KMS-11 (cell line): Measurements from ENCODE around the gene OR6C76.

ENCODE experiments used
- H2AFZ ChIP-seq: fragments of 200-600 bp; sonication (generic); 2 replicates; pipeline ENCODE4 v1.6.1; 2016; ENCODE audit warnings: antibody characterized with exemption, mixed run types, low read depth
- H3K27ac ChIP-seq: fragments of 200-600 bp; sonication (generic); 2 replicates; pipeline ENCODE4 v1.6.1; 2016; ENCODE audit warnings: mild to moderate bottlenecking, mixed run types
- H3K27me3 ChIP-seq: fragments of 200-600 bp; sonication (generic); 2 replicates; pipeline ENCODE4 v1.6.1; 2017; ENCODE audit warnings: mild to moderate bottlenecking, low read depth, mixed run types, moderate library complexity; ENCODE audit not compliant: insufficient read depth
- H3K36me3 ChIP-seq: fragments of 200-600 bp; sonication (generic); 2 replicates; pipeline ENCODE4 v1.6.1; 2017; ENCODE audit warnings: mild to moderate bottlenecking, mixed run types; ENCODE audit not compliant: insufficient read depth
- H3K4me1 ChIP-seq: fragments of 200-600 bp; sonication (generic); 2 replicates; pipeline ENCODE4 v1.6.1; 2016; ENCODE audit warnings: mild to moderate bottlenecking, low read depth, mixed run types; ENCODE audit not compliant: poor library complexity, severe bottlenecking
- H3K4me2 ChIP-seq: fragments of 200-600 bp; sonication (generic); 2 replicates; pipeline ENCODE4 v1.7.0; 2016; ENCODE audit warnings: mild to moderate bottlenecking, mixed run types
- H3K4me3 ChIP-seq: fragments of 200-600 bp; sonication (generic); IDR thresholded peaks from 2 replicates; pipeline ENCODE4 v1.6.1; 2017; ENCODE audit warnings: low read depth, low read length, mixed read lengths; ENCODE audit not compliant: insufficient read depth
- H3K79me2 ChIP-seq: fragments of 200-600 bp; sonication (generic); 2 replicates; pipeline ENCODE4 v1.6.1; 2016; ENCODE audit warnings: low read depth, mixed run types; ENCODE audit not compliant: insufficient read depth
- H3K9ac ChIP-seq: fragments of 200-600 bp; sonication (generic); 2 replicates; pipeline ENCODE4 v1.6.1; 2016; ENCODE audit warnings: mild to moderate bottlenecking, mixed run types
- H4K20me1 ChIP-seq: fragments of 200-600 bp; sonication (generic); 2 replicates; pipeline ENCODE4 v1.6.1; 2016; ENCODE audit warnings: mild to moderate bottlenecking, mixed run types; ENCODE audit not compliant: insufficient read depth
- TF ChIP-seq, protein P1 (sequence below): fragments of 200-600 bp; sonication (generic); conservative IDR thresholded peaks from 2 replicates; pipeline ENCODE4 v1.6.1; 2017; ENCODE audit warnings: low read depth, mild to moderate bottlenecking, antibody characterized with exemption, low read length, moderate library complexity, mixed read lengths

Gene OR6C76

DNA sequence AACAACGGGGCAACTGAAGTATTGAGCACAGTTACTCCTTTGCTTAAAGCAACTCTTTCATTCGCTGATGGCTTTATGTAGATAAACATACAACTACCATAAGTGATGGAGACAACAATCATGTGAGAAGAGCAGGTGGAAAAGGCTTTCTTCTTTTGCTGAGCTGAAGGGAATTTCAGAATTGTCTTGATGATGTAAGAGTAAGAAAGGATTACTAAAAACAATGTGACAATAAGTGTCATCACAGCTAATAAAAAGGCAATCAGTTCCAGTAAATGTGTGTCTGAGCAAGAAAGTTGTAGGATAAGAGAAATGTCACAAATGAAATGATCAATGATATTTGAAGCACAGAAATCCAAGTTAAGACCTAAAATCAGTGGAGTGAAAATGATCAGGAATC lies 43.2 kb downstream of the OR6C76 start:
- Histone ChIP-seq H3K36me3 (no peaks in the 10 kb centered on the region), H3K4me2 (no peak overlapping the region), H3K4me1 (peaks cover 18% of the 10 kb centered on the region), H3K79me2 (no peaks in the 10 kb centered on the region), H3K27me3 (no peaks in the 10 kb centered on the region), H4K20me1 (no peaks in the 10 kb centered on the region), H2AFZ (no peak overlapping the region), H3K27ac (no peak overlapping the region), H3K9ac (no peak overlapping the region), H3K4me3 (no peak overlapping the region)
- TF ChIP-seq, protein P1, sequence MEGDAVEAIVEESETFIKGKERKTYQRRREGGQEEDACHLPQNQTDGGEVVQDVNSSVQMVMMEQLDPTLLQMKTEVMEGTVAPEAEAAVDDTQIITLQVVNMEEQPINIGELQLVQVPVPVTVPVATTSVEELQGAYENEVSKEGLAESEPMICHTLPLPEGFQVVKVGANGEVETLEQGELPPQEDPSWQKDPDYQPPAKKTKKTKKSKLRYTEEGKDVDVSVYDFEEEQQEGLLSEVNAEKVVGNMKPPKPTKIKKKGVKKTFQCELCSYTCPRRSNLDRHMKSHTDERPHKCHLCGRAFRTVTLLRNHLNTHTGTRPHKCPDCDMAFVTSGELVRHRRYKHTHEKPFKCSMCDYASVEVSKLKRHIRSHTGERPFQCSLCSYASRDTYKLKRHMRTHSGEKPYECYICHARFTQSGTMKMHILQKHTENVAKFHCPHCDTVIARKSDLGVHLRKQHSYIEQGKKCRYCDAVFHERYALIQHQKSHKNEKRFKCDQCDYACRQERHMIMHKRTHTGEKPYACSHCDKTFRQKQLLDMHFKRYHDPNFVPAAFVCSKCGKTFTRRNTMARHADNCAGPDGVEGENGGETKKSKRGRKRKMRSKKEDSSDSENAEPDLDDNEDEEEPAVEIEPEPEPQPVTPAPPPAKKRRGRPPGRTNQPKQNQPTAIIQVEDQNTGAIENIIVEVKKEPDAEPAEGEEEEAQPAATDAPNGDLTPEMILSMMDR = no peak

DNA sequence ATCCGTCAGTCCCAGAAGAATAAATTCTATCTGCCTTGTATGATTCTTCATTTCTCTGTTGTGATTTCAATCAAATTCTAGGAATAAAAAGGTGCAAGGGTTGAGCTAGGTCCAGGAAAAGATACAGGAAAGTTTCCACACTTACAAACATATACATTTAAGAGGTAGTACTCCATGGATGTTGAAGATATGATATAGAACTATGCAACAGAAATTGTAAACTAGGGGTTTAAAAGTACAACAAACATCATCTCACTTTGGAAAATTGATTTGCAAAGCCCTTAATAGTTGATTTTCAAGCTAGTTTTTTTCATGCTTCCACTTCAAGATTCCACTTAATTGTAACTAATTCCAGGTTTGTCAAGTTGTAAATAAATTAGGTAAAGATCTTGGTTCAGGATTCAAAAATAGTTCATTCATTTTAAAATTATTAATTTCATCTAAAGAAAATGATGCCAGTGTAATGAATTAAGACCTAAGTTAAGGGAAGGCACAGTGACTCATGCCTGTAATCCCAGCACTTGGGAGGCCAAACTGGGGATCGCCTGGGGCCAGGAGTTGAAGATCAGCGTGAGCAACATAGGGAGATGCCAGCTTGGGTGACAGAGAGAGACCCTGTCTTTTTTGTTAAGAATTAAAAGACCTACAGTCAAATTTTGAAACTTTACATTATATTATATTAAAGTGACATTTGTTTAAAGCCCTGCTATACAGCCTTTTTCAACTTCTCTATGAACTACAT lies 44.2 kb downstream of the OR6C76 start, which contains the start of gene OR6C70:
Gene OR6C70 (minus strand): TSS at position 51 of the 742 bp plus-strand sequence. CDS start 0 bp downstream, at position 51.
- Histone ChIP-seq H3K27me3 (no peaks in the 10 kb centered on the region), H4K20me1 (no peaks in the 10 kb centered on the region), H3K36me3 (no peaks in the 10 kb centered on the region), H3K4me2 (no peak within 1 kb of the TSS), H3K9ac (no peak within 1 kb of the TSS), H2AFZ (no peak within 1 kb of the TSS), H3K4me3 (no peak within 1 kb of the TSS), H3K4me1 (peaks cover 18% of the 10 kb centered on the region), H3K27ac (no peak within 1 kb of the TSS), H3K79me2 (no peaks in the 10 kb centered on the region)
- TF ChIP-seq, protein P1 = no peak

DNA sequence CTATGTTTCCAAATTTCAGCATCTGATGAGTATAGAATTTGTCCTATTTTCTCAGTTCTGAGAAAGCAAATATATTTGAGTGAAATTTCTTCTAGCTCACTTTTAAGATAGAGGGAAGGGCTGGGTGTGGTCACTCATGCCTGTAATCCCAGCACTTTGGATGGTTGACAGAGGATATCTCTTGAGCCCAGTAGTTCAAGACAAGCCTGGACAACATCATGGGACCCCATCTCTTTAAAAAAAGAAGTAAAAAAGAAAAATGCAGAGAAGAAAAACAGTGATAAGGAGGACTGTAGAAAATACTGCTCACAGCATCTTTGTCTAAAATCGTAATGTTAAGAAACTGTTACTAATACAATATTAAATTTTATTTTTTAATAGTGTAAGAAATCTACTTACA lies 46.2 kb downstream of the OR6C76 start:
- Histone ChIP-seq H3K27ac (no peak overlapping the region), H3K27me3 (no peaks in the 10 kb centered on the region), H3K36me3 (no peaks in the 10 kb centered on the region), H3K79me2 (no peaks in the 10 kb centered on the region), H3K9ac (no peak overlapping the region), H3K4me3 (no peak overlapping the region), H3K4me1 (peaks cover 18% of the 10 kb centered on the region), H4K20me1 (no peaks in the 10 kb centered on the region), H2AFZ (no peak overlapping the region), H3K4me2 (no peak overlapping the region)
- TF ChIP-seq, protein P1 = no peak
